Glutamatergic neuron (in vitro differentiated cells): ENCODE results near the gene GPT2. TPM values are rescaled to one million over a fixed set of nuclear protein-coding genes. Genes with fewer than 3 reads are reported as not detected.
A peak's percentile ranks its signal among the peaks of the same experiment; 100 is the strongest.

ENCODE experiments used
- DNase-seq: peaks from one replicate; pipeline ENCODE4 v3.0.0; 2022
- H3K27ac Mint-ChIP-seq: one replicate; pipeline ENCODE4 v1.8.0; 2020; ENCODE audit warnings: mild to moderate bottlenecking, mixed read lengths, inconsistent platforms; ENCODE audit not compliant: unreplicated experiment
- H3K27me3 Mint-ChIP-seq: one replicate; pipeline ENCODE4 v1.8.0; 2020; ENCODE audit warnings: mild to moderate bottlenecking, moderate library complexity, mixed read lengths, inconsistent platforms; ENCODE audit not compliant: unreplicated experiment
- H3K36me3 Mint-ChIP-seq: one replicate; pipeline ENCODE4 v1.8.0; 2020; ENCODE audit warnings: mild to moderate bottlenecking, mixed read lengths, inconsistent platforms; ENCODE audit not compliant: unreplicated experiment
- H3K4me1 Mint-ChIP-seq: one replicate; pipeline ENCODE4 v1.8.0; 2020; ENCODE audit warnings: mild to moderate bottlenecking, low read depth, mixed read lengths, inconsistent platforms; ENCODE audit not compliant: unreplicated experiment
- H3K4me3 Mint-ChIP-seq: one replicate; pipeline ENCODE4 v1.8.0; 2020; ENCODE audit warnings: mild to moderate bottlenecking, mixed read lengths, inconsistent platforms; ENCODE audit not compliant: unreplicated experiment
- H3K9me3 Mint-ChIP-seq: one replicate; pipeline ENCODE4 v1.8.0; 2020; ENCODE audit warnings: mild to moderate bottlenecking, moderate library complexity, mixed read lengths, inconsistent platforms; ENCODE audit not compliant: unreplicated experiment
- CTCF ChIP-seq: fragments of 200-600 bp; sonication (generic); IDR thresholded peaks from one replicate; pipeline ENCODE4 v1.5.0; 2021; ENCODE audit not compliant: partially characterized antibody, unreplicated experiment
- total RNA-seq: library from RNA; stranded (reverse); fragmentation: NEBNext Ultra II Directional; extraction: Animal tissue kit (Norgen Biotek cat#: 25700); gene quantifications from one replicate; pipeline ENCODE4 v1.2.1, GENCODE V29; 2021; ENCODE audit not compliant: unreplicated experiment

GPT2 gene
- total RNA-seq, 1 donor from 2014 or later, result 70.7 TPM

- no peak for TF ChIP-seq CTCF
- H3K27ac Mint-ChIP-seq, result peak overlapping the region; percentile 28
- no peaks in the 10 kb centered on the region for H3K36me3 Mint-ChIP-seq
- peaks cover 12% of the 10 kb centered on the region for H3K4me1 Mint-ChIP-seq
- no peak for DNase-seq
- H3K27me3 Mint-ChIP-seq, result no peaks in the 10 kb centered on the region
- no peak overlapping the region for H3K4me3 Mint-ChIP-seq
- H3K9me3 Mint-ChIP-seq, result no peaks in the 10 kb centered on the region
These were observed 11.5 kb downstream of the GPT2 start for GRCh38 chr16:46895399-46896313.

- TF ChIP-seq CTCF, result no peak
- Mint-ChIP-seq H3K9me3 (peaks cover 3% of the 10 kb centered on the region), H3K4me3 (no peak overlapping the region), H3K36me3 (no peaks in the 10 kb centered on the region), H3K4me1 (peaks cover 12% of the 10 kb centered on the region), H3K27ac (peak overlapping the region; percentile 24), H3K27me3 (peaks cover 3% of the 10 kb centered on the region)
- no peak for DNase-seq
These were observed 12.3 kb downstream of the GPT2 start for GRCh38 chr16:46896314-46896968.

- no peak overlapping the region for H3K27ac Mint-ChIP-seq
- peaks cover 12% of the 10 kb centered on the region for H3K4me1 Mint-ChIP-seq
- peaks cover 4% of the 10 kb centered on the region for H3K9me3 Mint-ChIP-seq
- H3K36me3 Mint-ChIP-seq, result no peaks in the 10 kb centered on the region
- TF ChIP-seq CTCF, result no peak
- peaks cover 3% of the 10 kb centered on the region for H3K27me3 Mint-ChIP-seq
- DNase-seq, result no peak
- no peak overlapping the region for H3K4me3 Mint-ChIP-seq
These were observed 13.3 kb downstream of the GPT2 start for GRCh38 chr16:46897471-46897870.

GRCh38 chr16:46898006-46898405 is 13.8 kb downstream of the GPT2 start:
- Mint-ChIP-seq H3K4me3 (no peak overlapping the region), H3K36me3 (no peaks in the 10 kb centered on the region), H3K27ac (no peak overlapping the region), H3K4me1 (peaks cover 12% of the 10 kb centered on the region), H3K9me3 (peaks cover 4% of the 10 kb centered on the region), H3K27me3 (peaks cover 3% of the 10 kb centered on the region)
- DNase-seq, result no peak
- TF ChIP-seq CTCF, result no peak
